Measurements from ENCODE around the gene MTMR1.

MTMR1 gene

GRCh38 chrX:150696866-150697265 is 3.7 kb downstream of the MTMR1 start:
- no peak for DNase-seq (ENCODE audit: low read depth)

GRCh38 chrX:150697641-150698040 is 4.4 kb downstream of the MTMR1 start:
- no peak for DNase-seq (ENCODE audit: low read depth)

- DNase-seq (ENCODE audit: low read depth): no peak
Measured at GRCh38 chrX:150698981-150699380, 5.8 kb downstream of the MTMR1 start.

GRCh38 chrX:150700107-150700506 is 6.9 kb downstream of the MTMR1 start:
- peak; percentile 31 for DNase-seq (ENCODE audit: low read depth)

- no peak for DNase-seq (ENCODE audit: low read depth)
Measured at GRCh38 chrX:150701377-150701776, 8.2 kb downstream of the MTMR1 start.

- no peak for DNase-seq (ENCODE audit: low read depth)
Measured at GRCh38 chrX:150702966-150703694, 9.9 kb downstream of the MTMR1 start.

- no peak for DNase-seq (ENCODE audit: low read depth)
Measured at GRCh38 chrX:150703695-150703974, 10.4 kb downstream of the MTMR1 start.

GRCh38 chrX:150704030-150704613 is 10.9 kb downstream of the MTMR1 start:
- DNase-seq (ENCODE audit: low read depth): no peak

- DNase-seq (ENCODE audit: low read depth): no peak
Measured at GRCh38 chrX:150712619-150713018, 19.4 kb downstream of the MTMR1 start.

- no peak for DNase-seq (ENCODE audit: low read depth)
Measured at GRCh38 chrX:150715184-150715583, 22.0 kb downstream of the MTMR1 start.

GRCh38 chrX:150719621-150720020 is 26.4 kb downstream of the MTMR1 start:
- DNase-seq (ENCODE audit: low read depth): no peak

- DNase-seq (ENCODE audit: low read depth): no peak
Measured at GRCh38 chrX:150729956-150730355, 36.8 kb downstream of the MTMR1 start.

- peak; percentile 81 for DNase-seq (ENCODE audit: low read depth)
Measured at GRCh38 chrX:150730719-150731118, 37.5 kb downstream of the MTMR1 start.

GRCh38 chrX:150731795-150732194 is 38.6 kb downstream of the MTMR1 start:
- DNase-seq (ENCODE audit: low read depth): peak; percentile 93

- DNase-seq (ENCODE audit: low read depth): no peak
Measured at GRCh38 chrX:150736475-150736874, 43.3 kb downstream of the MTMR1 start.

- DNase-seq (ENCODE audit: low read depth): no peak
Measured at GRCh38 chrX:150752124-150752523, 58.9 kb downstream of the MTMR1 start.

GRCh38 chrX:150753357-150753756 is 60.2 kb downstream of the MTMR1 start:
- DNase-seq (ENCODE audit: low read depth): no peak

GRCh38 chrX:150753968-150754367 is 60.8 kb downstream of the MTMR1 start:
- no peak for DNase-seq (ENCODE audit: low read depth)

- DNase-seq (ENCODE audit: low read depth): no peak
Measured at GRCh38 chrX:150757371-150757770, 64.2 kb downstream of the MTMR1 start.

- no peak for DNase-seq (ENCODE audit: low read depth)
Measured at GRCh38 chrX:150759568-150760416, 66.6 kb downstream of the MTMR1 start.

GRCh38 chrX:150761176-150761818 is 68.1 kb downstream of the MTMR1 start:
- DNase-seq (ENCODE audit: low read depth): no peak

GRCh38 chrX:150761819-150762216 is 68.6 kb downstream of the MTMR1 start:
- DNase-seq (ENCODE audit: low read depth): no peak
